ENCODE measurements around the gene RASSF1.

GRCh38 chr3:50341537-50341936, 901 bp upstream of the RASSF1 start:
- TF ChIP-seq, protein P1, sequence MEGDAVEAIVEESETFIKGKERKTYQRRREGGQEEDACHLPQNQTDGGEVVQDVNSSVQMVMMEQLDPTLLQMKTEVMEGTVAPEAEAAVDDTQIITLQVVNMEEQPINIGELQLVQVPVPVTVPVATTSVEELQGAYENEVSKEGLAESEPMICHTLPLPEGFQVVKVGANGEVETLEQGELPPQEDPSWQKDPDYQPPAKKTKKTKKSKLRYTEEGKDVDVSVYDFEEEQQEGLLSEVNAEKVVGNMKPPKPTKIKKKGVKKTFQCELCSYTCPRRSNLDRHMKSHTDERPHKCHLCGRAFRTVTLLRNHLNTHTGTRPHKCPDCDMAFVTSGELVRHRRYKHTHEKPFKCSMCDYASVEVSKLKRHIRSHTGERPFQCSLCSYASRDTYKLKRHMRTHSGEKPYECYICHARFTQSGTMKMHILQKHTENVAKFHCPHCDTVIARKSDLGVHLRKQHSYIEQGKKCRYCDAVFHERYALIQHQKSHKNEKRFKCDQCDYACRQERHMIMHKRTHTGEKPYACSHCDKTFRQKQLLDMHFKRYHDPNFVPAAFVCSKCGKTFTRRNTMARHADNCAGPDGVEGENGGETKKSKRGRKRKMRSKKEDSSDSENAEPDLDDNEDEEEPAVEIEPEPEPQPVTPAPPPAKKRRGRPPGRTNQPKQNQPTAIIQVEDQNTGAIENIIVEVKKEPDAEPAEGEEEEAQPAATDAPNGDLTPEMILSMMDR (IDR thresholded peaks at IDR 0.05): no peak
- TF ChIP-seq POLR2A (IDR thresholded peaks at IDR 0.05) (no peak), EP300 (IDR thresholded peaks at IDR 0.05) (no peak), POLR2AphosphoS5 (IDR thresholded peaks at IDR 0.05) (no peak)

Data from suprapubic skin (tissue), 4 donors.